GM18507 (cell line): ENCODE results near the gene GPX4.

ENCODE experiments used
- DNase-seq: peaks from one replicate; pipeline ENCODE4 v3.0.0; 2011; ENCODE audit warnings: low read depth; ENCODE audit not compliant: insufficient read length; ENCODE audit errors: extremely low spot score
- FAIRE-seq: peaks from 2 replicates; lab custom pipeline; 2011; peaks lifted over from hg19 to GRCh38; lab: Jason Lieb, UNC

Gene GPX4

DNA sequence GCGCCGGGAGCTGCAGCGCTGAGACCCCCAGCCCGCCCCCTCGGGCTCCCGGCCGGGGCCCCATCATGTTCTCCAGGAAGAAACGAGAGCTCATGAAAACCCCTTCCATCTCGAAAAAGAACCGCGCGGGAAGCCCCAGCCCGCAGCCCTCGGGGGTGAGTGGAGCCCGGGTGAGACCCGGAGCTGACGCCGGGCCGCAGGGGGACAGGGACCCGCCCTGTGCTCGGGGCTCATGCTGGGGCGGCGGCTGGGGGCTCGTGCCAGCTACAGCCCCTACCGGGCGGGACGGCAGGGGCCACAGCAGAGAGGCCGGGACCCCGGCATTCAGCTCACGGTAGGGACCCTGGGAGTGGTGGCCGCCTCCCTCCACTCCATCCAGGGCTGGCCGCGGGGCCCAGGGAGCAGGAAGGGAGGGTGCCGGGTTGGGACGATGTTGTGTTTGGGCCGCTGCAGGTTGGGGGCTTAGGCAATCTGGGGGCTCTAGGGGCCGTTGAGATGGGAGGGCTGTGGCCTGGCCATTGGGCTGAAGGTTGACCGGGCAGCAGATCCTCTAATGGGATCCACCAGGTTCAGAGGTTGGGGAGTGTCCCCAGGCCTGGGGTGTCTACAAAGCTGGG, 36.3 kb upstream of the GPX4 start:
- DNase-seq, result no peak
- FAIRE-seq, result no peak

DNA sequence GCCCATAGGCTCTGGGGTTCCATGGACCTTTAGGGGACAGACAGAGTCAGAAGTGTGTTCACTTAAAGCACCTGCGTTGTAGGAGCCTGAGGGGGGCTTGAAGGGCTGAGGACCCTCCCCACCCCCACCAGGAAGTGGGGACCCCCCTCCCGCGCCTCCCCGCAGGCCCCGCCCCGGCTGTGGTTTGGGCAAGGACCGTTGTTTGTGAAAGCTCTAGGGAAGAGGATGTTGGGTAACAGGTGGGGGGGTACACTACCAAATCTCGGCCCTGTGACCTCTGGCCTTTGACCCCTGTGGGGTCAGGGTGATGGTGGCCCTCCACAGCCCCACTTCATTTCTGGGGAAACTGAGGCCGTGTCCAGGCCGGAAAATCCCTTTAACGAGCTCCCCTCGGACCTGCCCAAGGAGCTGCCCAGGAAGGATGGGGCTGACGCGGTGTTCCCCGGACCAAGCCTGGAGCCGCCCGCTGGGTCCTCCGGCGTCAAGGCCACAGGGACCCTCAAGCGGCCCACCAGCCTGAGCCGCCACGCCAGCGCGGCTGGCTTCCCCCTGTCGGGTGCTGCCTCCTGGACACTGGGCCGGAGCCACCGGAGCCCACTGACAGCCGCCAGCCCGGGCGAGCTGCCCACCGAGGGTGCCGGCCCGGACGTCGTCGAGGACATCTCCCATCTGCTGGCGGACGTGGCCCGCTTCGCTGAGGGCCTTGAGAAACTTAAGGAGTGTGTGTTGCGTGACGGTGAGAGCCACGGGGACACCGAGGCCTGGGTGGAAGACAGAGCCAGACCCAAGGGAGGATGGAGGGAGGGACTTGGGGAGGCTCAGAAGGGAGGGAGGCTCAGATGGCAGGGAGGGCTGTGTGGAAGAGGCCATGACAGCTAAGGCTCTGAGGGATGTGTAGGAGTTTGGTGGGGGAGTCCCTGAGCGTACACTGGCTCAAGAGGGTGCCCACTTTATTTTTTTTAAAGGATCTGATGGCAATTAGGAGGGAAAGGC, 35.5 kb upstream of the GPX4 start:
- peak; percentile 88 for FAIRE-seq
- DNase-seq, result no peak

DNA sequence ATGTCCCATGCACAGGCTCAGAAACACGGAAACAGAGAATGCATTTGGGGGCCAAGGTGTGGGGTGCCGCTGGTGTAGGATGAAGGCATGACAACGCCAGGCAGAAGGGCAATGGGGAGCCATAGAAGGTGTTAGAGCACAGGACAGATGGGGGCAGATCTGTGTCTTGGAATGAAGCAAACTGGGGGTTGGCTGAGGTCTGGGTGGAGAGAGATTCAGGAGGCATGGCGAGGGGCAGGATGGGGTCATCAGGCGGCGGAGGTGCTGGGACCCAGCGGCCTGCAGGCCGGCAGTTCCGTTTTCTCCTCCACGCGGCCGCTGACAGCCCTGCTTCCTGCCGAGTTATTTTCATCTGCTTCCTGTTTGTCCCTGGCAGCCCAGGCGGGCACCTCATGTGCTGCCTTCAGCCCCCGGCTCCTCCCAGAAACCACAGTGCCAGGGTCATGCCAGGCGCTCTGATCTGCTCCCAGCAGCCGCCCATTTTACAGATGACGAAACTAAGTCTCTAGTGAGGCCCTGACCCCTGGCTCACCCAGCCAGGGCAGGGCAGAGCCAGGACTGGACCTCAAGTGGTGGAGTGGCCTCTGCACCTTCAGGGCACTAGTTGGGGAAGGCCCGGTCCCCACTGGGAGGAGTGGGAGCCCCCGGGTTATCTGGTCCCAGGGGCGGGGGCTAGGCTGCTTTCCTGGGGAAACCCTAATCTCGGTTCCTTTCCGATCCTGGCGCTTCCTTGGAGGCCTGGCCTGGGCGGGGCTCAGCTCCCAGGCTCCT, 34.6 kb upstream of the GPX4 start:
- FAIRE-seq (peak; percentile 88), DNase-seq (no peak)

DNA sequence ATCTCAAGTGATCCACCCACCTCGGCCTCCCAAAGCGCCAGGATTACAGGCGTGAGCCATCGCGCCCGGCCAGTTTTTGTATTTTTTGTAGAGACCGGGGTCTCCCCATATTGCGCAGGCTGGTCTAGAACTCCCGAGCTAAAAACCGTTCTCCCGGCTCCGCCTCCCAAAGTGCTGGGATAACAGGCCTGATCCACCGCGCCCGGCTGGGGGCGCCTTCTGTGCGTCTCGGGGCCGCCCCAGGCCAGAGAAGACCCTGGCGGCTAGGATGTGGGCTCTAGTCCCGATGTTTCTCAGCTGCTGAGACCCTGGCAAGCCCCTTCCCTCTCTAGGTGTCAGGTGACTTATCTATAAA, 33.2 kb upstream of the GPX4 start:
- no peak for FAIRE-seq

DNA sequence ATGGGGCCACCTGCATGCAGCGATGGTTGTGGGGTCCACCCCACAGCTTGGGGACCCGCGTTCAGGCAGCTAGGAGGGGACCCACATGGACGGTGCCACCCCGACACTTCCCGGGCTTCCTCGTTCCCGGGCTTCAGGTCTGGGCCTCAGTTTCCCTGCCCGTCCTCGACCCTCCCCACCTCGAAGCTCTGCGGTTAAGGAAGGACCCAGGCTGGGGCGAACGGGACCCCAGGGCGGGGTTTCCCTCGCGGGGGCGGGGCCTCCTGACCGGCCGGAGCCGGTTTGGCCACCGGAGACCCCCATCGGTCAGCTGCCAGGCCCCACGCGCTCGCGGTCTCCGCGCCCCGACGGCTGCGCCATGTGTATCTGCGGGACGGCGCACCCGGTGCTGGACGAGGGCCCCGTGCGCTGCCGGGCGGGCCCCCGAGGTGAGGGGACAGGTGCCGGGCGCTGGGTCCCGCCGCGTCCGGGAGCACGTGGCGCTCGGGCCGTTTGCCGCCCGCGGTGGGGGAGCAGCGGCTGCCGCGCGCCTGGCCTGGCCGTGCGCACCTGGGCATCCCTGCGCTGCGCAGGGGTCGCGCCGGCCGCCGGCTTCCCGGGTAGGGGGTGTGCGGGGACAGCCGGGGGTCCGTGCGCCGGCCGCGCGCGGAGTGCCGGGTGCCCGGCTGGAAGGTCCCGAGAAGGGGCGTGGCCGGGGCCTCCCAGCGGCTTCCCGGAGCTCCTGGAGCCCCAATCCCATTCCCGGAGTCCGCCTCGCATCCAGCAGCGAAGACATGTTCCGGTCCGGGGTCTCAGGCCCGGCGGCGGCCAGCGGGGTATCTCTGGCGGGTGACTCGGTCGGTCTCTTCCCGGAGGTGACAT, 32.6 kb upstream of the GPX4 start:
- FAIRE-seq, result no peak
- DNase-seq, result no peak

More for the DNA sequence above, 33.2 kb upstream of the GPX4 start:
- no peak for DNase-seq

DNA sequence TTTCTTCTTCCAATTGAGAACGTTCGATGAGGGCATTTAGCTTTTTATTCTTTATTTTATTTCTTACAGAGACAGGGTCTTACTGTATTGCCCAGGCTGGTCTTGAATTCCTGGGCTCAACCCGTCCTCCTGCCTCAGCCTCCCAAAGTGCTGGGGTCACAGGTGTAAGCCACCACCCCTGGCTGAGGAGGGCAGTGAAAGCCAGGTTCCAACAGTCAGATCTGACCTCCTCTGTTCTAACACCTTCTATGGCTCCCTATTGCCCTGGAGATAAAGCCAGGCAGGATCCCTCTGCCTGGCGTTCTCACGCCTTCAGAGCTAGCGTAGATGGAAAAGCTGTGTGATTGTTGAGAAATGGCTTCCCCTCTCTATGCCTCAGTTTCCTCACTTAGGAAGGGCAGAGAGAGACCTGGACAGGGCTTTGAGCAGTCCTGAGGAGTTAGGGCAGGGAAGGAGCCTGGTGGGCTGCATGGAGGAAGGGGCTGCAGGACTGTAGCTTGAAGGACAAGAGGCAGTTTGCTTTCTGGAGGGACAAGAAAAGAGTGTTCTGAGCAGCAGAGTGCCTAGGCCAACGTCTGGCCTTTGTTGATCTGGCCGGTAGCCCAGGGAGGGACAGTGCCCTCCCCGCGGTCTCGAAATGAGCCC, 31.3 kb upstream of the GPX4 start:
- FAIRE-seq (no peak), DNase-seq (no peak)

DNA sequence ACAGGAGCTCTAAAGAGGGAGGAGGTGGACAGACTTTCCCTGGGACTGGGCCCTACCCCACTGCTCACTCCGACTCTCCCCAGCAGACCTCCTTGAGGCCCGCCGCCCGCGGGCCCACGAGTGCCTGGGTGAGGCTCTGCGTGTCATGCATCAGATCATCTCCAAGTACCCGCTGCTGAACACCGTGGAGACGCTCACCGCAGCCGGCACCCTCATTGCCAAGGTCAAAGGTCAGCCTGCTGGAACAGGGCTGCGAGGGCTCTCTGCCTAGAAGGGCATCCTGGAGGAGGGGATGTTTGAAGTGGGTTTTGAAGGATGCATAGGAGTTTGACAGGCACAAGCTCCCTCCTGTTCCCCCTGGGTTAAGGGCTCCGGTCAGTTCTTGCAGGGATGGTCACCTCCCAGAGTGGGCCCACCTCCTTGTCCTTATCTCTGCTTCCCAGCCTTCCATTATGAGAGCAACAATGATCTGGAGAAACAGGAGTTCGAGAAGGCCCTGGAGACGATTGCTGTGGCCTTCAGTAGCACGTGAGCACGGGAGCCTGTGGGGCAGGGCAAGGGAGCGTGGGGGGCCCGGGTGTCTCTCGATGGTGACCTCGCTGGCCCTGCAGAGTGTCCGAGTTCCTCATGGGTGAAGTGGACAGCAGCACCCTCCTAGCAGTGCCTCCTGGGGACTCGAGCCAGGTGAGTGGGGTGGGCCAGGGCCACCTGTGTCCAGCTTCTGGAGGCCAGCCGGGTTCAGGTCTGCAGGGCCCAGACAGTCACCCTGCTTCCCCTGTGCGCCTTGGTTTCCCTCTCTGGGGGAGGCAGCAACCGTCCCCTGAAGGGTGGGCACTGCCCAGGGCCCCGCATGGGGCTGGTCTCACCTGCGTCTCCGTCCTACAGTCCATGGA, 30.5 kb upstream of the GPX4 start:
- DNase-seq (no peak), FAIRE-seq (no peak)

DNA sequence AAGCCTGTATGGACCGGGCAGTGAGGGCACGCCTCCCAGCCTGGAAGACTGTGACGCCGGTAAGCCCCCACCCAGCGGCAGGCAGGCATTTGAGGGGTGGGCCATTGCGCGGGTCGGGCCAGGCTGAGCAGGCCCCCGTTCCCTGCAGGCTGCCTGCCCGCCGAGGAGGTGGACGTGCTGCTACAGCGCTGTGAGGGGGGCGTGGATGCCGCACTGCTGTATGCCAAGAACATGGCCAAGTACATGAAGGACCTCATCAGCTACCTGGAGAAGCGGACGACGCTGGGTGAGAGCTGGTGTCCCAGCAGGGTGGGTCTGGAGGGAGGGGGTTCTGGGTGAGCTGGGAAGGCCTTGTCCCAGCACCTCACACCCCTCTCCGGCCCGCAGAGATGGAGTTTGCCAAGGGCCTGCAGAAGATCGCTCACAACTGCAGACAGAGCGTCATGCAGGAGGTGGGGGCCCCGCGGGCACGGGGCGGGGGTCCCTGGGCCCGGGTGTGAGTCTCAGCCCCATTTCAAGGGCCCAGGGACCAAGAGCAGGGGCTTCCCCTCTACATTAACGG, 29.8 kb upstream of the GPX4 start:
- DNase-seq (no peak), FAIRE-seq (no peak)

DNA sequence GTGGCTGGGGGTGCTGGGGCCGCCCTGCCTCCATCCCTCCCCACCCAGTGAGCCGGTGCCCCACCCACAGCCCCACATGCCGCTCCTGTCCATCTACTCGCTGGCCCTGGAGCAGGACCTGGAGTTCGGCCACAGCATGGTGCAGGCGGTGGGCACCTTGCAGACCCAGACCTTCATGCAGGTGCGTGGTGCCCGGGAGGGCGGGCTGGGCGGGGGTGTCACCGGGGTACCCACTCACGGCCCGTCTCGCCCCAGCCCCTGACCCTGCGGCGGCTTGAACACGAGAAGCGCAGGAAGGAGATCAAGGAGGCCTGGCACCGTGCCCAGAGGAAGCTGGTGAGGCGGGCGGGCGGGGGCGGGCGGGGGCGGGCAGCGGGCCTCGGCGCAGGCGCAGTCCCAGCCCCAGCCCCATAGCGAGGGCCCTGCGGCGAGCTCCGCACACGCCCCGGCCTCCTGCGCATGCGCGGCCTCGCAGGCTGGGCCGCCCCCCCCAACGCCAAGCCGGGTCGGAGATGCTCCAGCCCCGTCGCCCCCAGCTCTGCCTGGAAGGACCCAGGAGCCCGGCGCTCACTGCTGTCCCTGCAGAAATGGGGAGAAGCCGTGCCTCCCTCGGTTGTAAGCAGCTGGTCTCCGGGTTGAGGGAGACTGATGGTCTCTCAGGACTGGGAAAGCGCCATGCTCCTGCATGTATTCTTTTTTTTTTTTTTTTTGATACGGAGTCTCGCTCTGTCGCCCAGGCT, 29.1 kb upstream of the GPX4 start:
- FAIRE-seq (peak; percentile 65), DNase-seq (peak; percentile 86)

DNA sequence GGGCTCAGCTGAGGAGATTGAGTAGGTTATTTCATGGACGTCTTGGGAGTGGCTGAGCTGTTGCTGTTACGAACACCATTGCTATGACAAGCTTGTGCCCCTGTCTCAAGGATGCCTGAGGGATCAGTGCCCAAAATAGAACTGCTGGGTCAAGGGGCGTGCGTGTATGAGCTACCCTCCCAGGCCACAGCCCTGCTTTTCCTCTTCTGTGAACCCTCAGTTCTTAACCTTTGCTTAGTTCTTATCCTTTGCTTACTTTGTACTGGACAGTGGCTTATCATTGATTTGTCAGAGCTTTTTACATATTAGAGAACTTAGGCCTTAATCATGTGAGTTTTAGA, 27.8 kb upstream of the GPX4 start:
- DNase-seq (no peak), FAIRE-seq (no peak)

DNA sequence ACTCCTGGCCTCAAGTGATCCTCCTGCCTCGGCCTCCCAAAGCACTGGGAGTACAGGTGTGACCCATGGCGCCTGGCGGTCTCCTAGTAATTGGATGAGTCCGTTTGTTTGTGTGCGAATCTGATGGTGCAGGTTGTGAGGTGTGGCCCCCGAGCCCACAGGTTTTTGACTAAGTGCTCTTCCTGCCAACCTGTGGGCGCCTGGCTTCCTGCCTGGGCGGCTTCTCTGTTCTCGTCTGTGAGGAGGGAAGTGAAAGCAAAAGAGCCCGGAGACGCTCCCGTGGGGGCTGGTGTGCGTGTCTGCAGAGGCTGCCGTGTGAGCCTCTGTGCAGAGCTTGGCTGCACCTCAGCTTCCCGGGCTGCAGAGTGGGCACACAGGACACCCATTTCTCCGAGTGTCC, 26.8 kb upstream of the GPX4 start:
- FAIRE-seq, result peak; percentile 98

DNA sequence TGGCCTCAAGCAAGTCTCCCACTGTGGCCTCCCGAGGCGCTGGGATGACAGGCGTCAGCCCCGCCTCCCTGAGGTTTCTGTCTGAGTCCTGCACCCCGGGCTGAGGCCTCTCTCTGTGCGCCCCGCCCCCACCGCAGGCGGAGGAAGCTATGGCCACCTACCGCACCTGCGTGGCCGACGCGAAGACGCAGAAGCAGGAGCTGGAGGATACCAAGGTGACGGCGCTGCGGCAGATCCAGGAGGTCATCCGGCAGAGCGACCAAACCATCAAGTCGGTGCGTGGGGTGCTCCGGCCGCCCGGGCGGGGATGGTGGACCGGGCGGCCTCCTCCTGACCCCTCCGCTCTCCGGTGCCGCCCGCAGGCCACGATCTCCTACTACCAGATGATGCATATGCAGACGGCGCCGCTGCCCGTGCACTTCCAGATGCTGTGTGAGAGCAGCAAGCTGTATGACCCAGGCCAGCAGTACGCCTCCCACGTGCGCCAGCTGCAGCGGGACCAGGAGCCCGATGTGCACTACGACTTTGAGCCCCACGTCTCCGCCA, 24.2 kb upstream of the GPX4 start:
- no peak for FAIRE-seq
- DNase-seq, result no peak

More for the DNA sequence above, 26.8 kb upstream of the GPX4 start:
- DNase-seq, result peak; percentile 80

DNA sequence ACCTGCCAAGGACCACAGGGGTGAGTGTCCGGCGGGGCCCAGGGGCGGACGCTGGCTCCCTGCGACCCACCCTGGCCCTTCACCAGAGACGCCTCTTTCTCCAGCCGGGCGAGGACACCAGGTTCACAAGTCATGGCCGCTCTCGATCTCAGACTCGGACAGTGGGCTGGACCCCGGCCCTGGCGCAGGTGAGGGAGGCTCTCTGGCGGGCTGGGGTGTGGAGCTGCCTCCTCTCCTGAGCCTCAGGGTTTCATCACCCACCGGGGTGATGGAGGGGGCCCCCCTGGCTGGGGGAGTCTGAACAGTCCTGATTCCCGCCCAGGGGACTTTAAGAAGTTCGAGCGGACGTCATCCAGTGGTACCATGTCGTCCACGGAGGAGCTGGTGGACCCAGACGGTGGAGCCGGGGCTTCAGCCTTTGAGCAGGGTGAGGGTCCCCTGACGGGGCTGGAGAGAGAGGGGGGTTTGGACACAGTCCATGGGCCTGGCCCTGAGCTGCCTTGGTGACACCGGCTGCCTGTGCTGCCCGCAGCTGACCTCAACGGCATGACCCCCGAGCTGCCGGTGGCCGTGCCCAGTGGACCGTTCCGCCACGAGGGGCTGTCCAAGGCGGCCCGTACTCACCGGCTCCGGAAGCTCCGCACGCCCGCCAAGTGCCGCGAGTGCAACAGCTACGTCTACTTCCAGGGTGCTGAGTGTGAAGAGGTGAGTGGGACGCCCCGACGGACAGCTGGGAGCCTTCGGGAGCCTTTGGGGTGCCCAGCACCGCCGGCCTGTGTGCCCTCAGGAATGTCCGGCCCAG, 23.2 kb upstream of the GPX4 start:
- no peak for FAIRE-seq
- no peak for DNase-seq

DNA sequence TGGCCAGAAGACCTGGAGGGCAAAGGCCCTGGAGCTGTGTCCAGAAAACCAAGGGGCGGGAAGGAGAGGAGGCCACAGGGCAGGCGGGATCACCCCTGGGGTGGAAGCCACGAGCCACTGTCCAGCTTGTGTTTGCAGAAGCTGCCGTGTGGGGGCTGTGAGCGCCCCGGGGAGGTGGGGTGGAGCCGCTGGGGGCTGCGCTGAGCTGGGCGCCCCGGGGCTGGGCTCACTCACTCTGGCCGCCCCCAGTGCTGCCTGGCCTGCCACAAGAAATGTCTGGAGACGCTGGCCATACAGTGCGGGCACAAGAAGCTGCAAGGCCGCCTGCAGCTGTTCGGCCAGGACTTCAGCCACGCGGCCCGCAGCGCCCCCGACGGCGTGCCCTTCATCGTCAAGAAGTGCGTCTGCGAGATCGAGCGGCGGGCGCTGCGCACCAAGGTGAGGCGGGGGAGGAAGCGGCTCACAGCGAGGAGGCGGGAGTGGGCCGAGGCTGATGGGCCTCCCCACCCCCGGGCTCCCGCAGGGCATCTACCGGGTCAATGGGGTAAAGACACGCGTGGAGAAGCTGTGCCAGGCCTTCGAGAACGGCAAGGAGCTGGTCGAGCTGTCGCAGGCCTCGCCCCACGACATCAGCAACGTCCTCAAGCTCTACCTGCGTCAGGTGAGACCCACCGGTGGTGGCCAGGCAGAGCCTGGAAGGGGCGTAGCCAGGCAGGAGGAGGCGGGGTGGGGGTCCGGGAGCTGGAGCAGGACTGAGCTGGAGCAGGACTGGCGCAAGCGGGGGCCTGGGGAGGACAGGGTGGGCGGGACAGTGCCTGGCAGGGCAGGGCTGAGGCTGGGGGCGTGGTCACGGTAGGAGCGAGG, 22.3 kb upstream of the GPX4 start:
- FAIRE-seq (no peak), DNase-seq (no peak)
